Spleen (tissue), 7 donors: Measurements from ENCODE around the gene RND1.

Experiments
- POLR2A ChIP-seq, 3 donors: fragments of 450-650 bp; IDR thresholded peaks; one replicate each; pipeline ENCODE4 v1.5.1; 2017; ENCODE audit warnings: antibody characterized with exemption in 3 of 3, mild to moderate bottlenecking in 1 of 3
- POLR2AphosphoS5 ChIP-seq, 3 donors: sonication (generic); formaldehyde crosslinking; IDR thresholded peaks; one replicate each; pipeline ENCODE4 v1.5.1; 2017; ENCODE audit warnings: antibody characterized with exemption in 3 of 3
- TF ChIP-seq, protein P1 (sequence below), 11 experiments: fragments of 200-600 bp in 7 of 11; fragments of 450-650 bp in 4 of 11; sonication (generic) in 4 of 11; IDR thresholded peaks in 8 of 11; conservative IDR thresholded peaks in 3 of 11; 1 replicate in 7 of 11; 2 replicates in 4 of 11; pipeline versions ENCODE4 v1.4.0 to v1.8.0; 2016 to 2021; ENCODE audit warnings: antibody characterized with exemption in 11 of 11, inconsistent platforms in 4 of 11, mild to moderate bottlenecking in 1 of 11
- donor health status: DM: no; HTN: no; CAD: no; lungs with moderate emphysema.
- donor health status: DM: no; HTN: no; CAD: no.
- donor health status: DM: no; HTN: no; CAD: no.

DNA sequence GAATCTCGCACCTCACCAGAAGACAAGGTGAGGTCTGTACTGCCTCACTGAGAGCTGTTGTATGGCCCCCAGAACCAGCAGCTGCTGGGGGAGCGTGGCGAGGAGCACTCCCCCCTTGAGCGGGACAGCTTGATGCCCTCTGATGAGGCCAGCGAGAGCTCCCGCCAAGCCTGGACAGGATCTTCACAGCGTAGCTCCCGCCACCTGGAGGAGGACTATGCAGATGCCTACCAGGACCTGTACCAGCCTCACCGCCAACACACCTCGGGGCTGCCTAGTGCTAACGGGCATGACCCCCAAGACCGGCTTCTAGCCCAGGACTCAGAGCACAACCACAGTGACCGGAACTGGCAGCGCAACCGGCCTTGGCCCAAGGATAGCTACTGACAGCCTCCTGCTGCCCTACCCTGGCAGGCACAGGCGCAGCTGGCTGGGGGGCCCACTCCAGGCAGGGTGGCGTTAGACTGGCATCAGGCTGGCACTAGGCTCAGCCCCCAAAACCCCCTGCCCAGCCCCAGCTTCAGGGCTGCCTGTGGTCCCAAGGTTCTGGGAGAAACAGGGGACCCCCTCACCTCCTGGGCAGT is 38.1 kb downstream of the RND1 start:
- TF ChIP-seq POLR2AphosphoS5 (IDR thresholded peaks at IDR 0.05): peak in 1 of 3 donors; percentile 51
- TF ChIP-seq POLR2A (IDR thresholded peaks at IDR 0.05): no peak
- TF ChIP-seq, protein P1, sequence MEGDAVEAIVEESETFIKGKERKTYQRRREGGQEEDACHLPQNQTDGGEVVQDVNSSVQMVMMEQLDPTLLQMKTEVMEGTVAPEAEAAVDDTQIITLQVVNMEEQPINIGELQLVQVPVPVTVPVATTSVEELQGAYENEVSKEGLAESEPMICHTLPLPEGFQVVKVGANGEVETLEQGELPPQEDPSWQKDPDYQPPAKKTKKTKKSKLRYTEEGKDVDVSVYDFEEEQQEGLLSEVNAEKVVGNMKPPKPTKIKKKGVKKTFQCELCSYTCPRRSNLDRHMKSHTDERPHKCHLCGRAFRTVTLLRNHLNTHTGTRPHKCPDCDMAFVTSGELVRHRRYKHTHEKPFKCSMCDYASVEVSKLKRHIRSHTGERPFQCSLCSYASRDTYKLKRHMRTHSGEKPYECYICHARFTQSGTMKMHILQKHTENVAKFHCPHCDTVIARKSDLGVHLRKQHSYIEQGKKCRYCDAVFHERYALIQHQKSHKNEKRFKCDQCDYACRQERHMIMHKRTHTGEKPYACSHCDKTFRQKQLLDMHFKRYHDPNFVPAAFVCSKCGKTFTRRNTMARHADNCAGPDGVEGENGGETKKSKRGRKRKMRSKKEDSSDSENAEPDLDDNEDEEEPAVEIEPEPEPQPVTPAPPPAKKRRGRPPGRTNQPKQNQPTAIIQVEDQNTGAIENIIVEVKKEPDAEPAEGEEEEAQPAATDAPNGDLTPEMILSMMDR (IDR thresholded peaks at IDR 0.05 in 8 of 11, conservative IDR thresholded peaks at IDR 0.05 in 3 of 11): no peak
